ENCODE results near the gene IKZF5.
A peak's percentile ranks its signal among the peaks of the same experiment; 100 is the strongest.

IKZF5 gene, protein sequence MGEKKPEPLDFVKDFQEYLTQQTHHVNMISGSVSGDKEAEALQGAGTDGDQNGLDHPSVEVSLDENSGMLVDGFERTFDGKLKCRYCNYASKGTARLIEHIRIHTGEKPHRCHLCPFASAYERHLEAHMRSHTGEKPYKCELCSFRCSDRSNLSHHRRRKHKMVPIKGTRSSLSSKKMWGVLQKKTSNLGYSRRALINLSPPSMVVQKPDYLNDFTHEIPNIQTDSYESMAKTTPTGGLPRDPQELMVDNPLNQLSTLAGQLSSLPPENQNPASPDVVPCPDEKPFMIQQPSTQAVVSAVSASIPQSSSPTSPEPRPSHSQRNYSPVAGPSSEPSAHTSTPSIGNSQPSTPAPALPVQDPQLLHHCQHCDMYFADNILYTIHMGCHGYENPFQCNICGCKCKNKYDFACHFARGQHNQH

DNA sequence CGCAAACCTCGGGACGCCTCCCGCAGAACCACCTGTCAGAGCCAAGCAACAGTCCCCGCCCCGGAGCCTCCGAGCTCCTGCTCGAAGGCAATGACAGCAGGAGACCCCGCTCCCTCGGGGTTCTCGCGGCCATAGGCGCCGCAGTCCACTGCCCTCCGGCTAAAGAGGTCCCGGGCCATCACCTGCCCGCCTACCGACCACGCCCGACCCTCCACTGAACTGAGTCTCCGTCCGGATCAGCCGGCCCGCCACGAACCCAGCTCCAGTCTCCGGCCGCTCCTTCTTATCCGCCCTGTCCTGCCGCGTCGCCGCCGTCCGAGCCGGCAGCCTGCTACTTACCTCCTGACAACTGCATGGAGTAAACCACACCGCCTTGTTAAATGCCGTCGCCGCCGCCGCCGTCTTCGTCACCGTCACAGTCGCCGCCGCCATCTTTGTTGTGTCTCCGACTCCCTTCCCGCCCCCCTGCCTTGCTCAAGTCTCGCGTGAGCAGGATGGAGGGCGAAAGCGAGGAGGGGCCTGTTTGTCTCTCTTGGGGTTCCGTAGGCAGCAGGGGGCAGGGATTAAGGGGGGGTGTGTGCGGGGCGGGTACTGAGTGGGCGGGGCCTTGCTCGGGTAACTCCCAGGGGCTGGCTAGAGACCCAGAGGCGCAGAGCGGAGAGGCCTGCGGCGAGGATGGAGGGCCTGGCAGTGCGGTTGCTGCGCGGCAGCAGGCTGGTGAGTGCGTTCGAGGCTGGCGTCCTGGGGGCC is at the start of gene IKZF5, which contains the start of gene ACADSB:
Gene IKZF5, minus strand, starts transcription at position 441 of the 750 bp plus-strand sequence. CDS start 10,170 bp downstream, outside the sequence.
Gene ACADSB, plus strand, starts transcription at position 652 of the 750 bp plus-strand sequence. Its CDS starts 24 bp downstream, at position 676.
- DNase-seq (ENCODE audit: low read depth), result peak; percentile 85

DNA sequence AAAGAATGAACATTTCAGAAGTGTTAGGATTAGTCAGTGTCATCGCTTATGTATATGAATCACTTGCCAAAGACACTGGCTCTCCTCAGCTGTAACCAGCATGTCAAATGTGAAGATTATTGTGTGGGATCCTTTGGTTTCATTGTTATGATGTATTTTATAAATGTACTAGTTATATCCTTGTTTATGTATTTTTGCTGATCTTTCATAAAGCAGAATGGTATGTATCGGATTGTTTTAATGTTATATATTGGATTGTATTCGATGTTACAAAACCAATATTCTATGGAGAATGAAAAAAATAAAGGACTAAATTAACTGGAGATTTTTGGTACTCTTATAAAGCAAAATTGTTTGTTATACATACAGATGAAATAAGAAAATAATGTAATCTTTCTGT is 49.4 kb upstream of the IKZF5 start:
- no peak for DNase-seq (ENCODE audit: low read depth)

DNA sequence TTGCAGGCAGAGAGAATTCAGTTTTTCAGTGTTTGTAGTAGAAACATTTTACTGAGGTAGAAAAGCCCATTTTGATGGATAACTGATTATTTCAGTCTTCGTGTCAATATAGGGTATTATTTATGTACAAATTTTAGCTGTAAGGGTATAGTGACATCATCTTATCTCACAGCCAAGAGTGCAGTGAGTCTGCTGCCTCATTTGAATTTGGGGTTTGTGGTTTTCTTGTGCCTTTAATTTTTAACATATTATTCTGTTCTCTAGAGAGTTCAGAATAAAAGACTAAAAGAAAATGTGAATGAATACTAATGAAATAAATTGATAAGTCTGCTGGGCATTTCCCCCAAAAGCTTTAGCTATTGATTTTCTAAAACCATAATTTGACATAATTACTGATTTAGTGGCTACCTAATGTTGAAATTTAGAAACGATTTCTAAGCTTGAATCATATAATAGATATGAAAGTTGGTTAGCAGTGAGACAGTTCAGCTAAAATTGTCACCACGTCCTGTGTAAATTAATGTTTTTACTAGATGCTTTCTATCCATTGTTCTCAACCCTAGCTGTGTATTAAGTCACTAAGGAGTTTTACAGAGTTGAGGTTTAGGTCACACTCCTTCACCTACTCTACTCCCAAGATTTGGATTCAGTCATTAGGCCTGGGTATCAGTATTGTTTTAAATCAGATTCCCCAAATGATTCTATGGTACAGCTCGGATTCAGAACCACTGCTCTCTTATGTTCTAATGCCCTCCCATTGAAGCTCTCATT is 37.6 kb upstream of the IKZF5 start:
- DNase-seq (ENCODE audit: low read depth), result no peak

DNA sequence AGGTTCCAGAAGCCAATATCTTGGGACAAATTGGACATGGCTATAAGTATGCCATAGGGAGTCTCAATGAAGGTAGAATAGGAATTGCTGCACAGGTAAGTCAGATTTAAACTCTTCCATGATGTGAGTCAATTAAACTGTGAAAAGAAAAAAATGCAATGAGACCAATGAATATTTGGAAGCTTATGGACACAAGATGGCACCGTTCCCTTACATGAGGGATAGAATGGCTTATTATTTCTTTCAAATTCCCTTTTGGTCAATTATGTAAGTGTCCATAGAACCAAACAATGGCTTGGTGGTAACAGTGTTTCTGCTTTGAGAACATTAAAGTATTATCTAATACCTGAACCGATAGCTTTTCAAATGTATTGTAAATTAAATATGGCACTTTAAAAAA is 35.8 kb upstream of the IKZF5 start:
- no peak for DNase-seq (ENCODE audit: low read depth)

DNA sequence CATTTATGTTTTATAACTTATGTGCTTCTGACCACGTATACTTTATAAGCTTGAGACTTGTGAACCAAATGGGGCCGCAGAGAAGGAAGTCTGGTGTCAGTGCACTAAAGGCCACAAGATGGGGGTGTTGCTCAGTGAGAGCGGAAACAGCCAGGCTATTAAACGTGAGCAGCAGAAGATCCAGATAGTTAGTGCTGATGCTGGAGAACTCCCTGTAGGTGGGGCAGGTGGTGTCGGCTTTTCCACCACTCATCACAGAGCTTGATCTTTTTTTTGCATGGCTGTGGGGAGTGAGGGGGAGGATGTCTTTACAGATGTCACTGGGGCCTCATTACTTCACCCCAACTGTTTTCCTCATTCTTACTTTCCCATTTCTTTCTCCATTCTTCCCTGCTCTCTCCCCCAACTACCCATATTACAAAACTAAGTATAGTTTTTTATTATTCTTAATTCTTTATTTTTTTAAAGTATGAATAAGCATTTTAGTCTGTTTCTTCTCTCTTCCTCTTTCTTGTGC is 34.9 kb upstream of the IKZF5 start:
- DNase-seq (ENCODE audit: low read depth), result peak; percentile 9

DNA sequence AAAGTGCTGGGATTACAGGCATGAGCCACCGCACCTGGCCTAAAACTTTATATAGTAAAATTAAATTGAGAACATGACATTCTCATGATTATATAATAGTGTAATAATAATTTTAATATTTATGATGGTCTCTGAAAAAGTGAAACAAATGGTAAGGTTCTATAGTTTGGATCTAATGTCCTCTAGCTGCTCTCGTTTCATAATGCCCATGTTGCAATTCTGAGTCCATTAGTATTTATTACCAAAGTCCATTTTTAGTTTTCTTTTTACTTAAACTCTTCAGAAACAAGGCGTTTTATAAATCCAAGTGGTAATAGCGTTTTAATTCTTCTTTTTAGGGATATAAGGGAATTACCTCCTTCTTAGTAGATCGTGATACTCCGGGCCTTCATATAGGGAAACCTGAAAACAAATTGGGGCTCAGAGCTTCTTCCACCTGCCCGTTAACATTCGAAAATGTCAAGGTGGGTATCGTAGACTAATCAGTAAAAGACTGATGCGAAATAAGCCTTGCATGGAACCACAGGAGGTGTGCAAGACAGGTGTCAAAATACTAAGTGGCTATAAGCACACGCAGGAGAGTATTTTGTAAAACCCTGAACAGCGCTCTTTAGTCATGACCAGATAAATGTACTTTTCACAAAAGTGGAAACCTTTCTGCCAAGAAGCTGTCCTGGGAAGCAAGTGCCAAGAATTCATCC is 34.3 kb upstream of the IKZF5 start:
- DNase-seq (ENCODE audit: low read depth), result no peak

DNA sequence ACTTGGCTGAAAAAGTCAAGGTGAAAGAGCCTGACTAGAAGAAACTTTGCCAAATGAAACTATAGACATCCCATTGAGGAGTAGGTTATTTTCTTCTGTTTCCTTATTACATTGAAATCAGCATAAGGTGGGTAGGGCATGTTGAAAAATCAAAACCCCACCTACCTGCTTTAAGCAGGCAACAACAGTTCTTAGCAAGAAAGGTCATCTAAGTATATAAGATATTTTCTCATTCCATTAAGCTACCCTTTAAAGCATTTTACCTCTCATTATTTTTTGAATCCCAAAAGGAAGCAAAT is 31.0 kb upstream of the IKZF5 start:
- no peak for DNase-seq (ENCODE audit: low read depth)

DNA sequence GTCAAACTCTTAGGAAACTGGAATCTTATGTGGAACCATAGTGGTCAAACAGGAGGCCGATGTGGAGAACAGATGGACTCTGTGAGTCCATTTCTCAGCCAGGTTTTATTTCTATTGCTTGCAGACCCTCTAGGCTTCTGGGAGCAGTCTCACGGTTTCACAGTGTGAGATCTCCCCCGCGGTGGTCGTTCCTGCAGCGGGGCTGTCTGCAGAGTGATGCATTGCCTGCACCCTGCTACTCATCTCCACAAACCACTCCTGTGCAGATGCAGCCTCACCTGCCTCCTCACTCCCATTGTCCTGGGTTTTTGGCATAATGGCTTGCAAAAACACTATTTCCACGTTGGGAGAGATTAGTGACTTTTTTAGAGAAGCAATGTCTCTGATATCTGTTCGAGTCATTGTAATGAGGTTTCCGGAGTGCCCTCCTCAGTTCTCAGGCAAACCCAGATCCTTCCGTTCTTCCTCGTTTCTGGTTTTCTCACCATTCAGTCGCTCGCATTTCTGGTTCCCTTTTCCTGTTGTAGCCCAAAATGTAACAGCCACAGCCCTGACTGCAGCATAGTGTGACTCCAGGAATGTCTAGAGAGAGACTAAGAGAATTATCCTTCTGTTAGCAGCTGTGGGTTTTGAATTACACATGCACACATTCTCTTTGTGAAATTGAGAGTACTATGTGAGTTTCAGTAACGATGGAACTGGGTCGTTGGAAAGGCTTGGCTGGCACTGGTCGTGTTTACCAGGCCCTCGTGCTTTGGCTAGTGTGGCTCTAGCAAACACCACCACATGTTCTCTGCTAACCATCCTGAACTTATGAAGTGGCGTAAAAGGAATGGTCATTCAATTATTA is 30.4 kb upstream of the IKZF5 start:
- DNase-seq (ENCODE audit: low read depth), result no peak

DNA sequence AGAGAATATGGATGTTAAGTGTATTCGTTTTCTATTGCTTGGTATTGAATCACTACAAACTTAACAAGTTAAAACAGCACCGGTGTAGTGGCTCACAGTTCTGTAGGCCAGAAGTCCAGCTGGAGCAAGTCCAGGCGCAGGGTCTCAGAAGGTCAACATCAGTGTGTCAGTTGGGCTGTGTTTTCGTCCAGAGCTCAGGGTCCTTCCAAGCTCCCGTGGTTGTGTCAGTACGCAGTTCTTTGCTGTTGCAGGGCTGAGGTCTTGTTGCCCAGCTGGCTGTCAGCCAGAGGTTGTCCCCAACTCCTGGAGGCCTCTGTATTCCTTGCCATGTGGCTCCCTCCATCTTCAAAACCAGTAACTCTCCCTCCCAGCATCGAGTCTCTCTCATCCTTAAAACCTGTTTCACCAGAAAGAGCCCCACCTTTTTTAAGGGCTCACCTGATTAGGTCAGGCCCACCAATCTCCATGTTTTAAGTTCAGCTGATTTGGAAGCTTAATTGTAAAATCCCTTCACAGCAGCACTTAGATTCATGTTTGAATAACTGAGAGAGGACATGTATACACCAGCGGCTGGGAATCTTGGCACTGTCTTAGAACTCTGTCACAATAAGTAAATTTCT is 27.0 kb upstream of the IKZF5 start:
- DNase-seq (ENCODE audit: low read depth), result no peak

DNA sequence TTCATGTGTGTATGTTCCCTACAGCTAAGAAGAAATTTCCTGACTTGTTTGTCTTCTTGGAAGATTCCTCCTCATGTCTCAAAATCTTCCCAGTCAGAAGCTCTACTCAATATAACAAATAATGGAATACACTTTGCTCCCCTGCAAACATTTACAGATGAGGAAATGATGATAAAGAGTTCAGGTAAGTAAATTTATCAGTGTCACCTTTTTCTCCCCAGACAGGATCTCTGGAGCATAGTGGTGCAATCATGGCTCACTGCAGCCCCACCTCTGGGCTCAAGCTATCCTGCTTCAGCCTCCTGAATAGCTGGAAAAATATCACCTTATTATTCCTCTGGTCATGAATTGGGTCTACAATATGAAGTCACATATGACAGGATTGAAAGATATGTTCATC is 25.7 kb upstream of the IKZF5 start:
- no peak for DNase-seq (ENCODE audit: low read depth)

DNA sequence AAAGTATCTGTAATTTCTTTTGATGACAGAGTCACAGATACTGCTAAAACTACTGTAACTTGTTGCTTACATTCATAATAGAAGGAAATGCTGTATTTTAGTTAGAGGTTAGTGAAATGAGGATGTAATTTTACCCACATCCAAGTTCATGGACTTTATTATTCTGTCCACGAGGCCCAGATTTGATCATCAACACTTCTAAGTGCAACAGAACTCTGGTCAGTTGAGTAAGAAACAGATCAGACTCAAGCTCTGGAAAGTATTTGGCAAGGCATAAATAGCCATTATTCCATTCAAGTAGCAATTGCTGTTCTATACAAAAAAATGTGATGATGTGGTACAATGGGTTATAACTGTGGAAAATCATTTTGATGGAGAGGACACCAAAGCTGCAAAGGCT is 22.5 kb upstream of the IKZF5 start:
- DNase-seq (ENCODE audit: low read depth), result no peak

DNA sequence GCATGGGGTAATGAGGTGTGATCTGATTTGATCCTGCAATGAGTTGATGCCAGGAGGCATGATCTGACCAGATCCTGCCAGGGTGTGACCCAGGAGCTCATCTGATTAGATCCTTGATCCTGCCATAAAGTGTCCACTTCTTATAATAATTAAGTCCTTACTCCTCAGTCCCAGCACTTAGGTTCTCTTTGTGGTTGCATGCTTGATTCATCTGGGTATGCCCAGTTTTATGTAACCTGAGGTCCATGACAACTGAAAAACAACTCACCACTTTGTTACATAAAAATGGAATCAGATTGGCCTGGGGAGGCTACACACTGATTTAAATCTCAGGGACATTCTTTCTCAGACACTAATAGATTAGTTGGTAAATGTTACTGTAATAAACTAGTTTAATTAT is 19.3 kb upstream of the IKZF5 start:
- no peak for DNase-seq (ENCODE audit: low read depth)

DNA sequence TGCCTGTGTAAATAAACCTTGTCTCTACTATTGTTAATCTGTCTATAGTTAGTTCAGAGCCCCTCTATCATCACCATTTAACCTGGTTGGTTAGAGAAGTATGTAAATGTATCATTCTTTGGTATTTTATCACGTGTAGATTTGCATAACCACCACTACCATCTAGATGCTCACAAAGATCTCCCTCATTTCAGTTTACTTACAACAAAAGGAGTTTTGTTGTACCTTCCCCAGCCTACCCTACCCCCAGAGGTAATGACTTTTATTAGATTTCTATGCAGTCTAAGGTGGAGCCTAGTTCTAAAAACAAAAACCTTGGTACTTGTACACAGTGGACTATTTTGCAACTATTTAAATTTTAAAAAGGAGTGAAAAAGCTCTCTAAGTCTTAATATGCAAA is 17.7 kb upstream of the IKZF5 start:
- DNase-seq (ENCODE audit: low read depth), result no peak

DNA sequence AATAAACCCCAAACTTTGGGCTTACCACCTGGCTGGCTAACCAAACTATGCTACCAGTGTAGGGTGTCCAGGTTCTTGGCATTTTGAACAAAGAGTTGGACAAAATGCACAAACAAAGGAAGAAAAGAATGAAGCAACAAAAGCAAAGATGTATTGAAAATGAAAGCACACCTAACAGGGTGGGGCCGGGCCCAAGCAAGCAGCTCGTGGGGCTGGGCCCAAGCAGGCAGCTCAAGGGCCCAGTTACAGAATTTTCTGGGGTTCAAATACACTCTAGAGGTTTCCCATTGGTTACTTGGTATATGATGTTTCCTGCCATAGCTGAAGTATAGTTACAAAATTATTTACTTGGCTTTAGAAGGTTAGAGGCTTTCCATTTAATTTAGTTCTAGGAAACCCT is 15.9 kb upstream of the IKZF5 start:
- DNase-seq (ENCODE audit: low read depth), result no peak

DNA sequence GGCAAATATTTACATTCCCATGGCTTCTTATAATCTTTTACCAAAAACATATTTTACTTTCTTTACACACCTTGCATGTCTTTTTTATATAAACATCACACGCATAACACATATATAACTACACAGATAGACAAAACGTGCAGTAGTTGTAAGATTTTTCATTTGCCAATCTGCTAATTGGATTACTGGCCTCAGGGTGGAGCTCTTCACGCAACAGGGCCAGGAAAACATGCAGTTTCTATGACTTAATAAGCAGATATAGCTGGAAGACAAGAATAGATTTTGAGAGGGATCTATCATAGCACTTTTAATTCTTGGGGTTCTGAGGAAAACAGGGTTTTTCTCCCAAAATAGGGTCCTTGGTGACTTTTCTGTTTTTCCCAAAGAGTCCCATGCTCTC is 12.9 kb upstream of the IKZF5 start:
- DNase-seq (ENCODE audit: low read depth), result no peak

DNA sequence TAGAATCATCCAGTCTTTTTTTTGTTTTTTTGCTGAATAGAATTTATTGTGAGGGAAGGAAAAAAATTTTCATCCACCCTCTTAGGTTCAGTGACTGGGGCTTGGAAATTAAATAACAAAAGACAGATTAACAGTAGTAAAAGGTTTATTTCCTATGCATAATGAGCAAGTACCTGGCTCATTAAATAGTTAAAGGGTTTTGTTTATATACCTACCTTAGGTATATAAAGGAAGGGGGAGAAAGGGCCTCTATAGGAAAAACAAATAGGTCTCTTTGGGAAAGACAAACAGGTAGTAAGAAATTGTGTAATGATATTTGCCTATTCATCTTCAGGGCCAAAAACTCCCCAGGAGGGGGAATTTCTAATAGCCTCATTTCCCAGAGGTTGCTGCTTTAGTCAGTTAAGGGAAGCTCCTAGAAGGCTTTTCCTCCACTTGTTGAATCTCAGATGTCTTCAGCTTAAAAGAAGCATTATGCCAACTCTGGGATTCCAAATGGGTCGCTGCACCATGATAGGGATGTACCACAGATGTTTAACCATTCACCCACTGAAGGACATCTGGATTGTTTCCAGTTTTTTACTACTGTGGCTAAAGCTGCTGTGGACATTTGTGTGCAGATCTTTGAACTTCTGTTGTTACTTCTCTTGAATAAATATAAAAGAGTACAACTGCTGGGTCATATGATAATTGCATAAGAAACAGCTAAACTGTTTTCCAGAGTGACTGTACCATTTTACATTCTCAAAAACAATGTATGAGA is 11.5 kb upstream of the IKZF5 start:
- DNase-seq (ENCODE audit: low read depth), result no peak

DNA sequence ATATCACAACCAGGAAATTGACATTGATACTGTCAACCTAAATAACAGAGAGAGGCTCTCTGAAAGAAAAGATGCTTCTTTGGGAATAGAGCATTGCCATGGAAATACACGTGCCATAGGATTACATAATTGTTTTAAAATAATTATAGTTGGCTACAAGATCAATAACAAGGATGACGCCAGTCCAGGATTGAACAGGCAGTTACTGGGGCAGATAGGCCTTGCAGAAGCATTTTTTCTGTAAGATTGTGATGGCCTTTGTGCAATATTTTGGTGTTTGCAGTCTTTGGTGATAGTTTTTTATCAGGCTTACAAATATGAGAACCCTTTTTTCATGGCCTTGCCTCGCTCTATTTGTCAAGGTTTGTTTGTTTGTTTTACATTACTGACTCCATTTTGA is 10.7 kb upstream of the IKZF5 start:
- no peak for DNase-seq (ENCODE audit: low read depth)

DNA sequence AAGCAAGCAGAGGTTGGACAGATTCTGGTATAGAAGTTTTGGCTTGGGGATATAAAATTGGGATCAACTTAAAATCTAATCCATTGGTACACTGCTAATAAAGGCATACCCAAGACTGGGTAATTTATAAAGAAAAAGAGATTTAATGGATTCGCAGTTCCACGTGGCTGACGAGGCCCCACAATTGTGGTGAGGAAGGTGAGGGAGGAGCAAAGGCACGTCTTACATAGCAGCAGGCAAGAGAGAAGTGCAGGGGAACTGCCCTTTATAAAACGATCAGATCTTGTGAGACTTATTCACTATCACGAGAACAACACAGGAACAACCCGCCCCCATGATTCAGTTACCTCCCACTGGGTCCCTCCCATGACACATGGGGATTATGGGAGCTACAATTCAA is 9.9 kb upstream of the IKZF5 start:
- no peak for DNase-seq (ENCODE audit: low read depth)

DNA sequence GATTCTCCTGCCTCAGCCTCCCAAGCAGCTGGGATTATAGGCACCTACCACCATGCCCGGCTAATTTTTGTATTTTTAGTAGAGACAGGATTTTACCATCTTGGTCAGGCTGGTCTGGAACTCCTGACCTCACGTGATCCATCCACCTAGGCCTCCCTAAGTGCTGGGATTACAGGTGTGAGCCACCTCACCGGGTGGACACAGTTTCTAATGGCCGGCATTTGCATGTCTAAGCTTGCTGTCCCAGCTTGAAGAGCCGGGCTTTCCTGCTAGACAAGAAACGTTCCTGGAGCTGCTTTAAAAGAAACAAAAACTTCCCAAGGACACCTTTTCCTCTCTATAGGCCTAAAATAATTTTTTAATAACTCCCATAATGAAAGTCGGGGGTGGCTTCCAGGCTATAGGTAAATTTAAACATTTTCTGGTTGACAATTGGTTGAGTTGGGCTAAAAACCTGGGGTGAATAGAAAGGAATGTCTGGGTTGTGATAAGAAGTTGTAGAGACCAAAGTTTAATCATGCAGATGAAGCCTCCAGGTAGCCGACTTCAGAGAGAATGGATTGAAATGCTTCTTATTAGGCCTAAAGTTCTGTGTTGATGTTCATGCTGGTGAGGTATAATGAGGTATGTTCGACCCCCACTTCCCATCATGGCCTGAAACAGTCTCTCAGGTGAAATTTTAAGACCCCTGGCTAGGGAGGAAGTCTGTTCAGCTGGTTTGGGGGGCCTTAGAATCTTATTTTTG is 9.0 kb upstream of the IKZF5 start:
- DNase-seq (ENCODE audit: low read depth), result no peak
